SK-N-SH treated with all-trans-retinoic acid at 6 μM for 48 hours (cell line): ENCODE measurements around the gene SSC4D.

ENCODE experiments used
- ATAC-seq: fragments of 200-7000 bp; cut with Tn5 transposase; 3 replicates; pipeline ENCODE4 v1.9.1; 2020; ENCODE audit warnings: mild to moderate bottlenecking, moderate library complexity
- ARNTL ChIP-seq: fragments of 450-650 bp; formaldehyde crosslinking; IDR thresholded peaks from 2 replicates; pipeline ENCODE4 v1.5.0; 2020; ENCODE audit warnings: low read depth, mild to moderate bottlenecking, moderate library complexity, borderline replicate concordance
- CREB5 ChIP-seq: fragments of 250-450 bp; sonication (Bioruptor Pico); IDR thresholded peaks from 2 replicates; pipeline ENCODE4 v1.5.1; 2020; ENCODE audit warnings: low read depth, mild to moderate bottlenecking, moderate library complexity
- CSDC2 ChIP-seq: fragments of 250-450 bp; sonication (Bioruptor Pico); IDR thresholded peaks from 2 replicates; pipeline ENCODE4 v1.5.0; 2020; ENCODE audit warnings: mild to moderate bottlenecking, moderate library complexity
- CSRNP3 ChIP-seq: fragments of 250-450 bp; sonication (Bioruptor Pico); IDR thresholded peaks from 2 replicates; pipeline ENCODE4 v1.5.1; 2021; ENCODE audit warnings: mild to moderate bottlenecking, moderate library complexity
- ESRRG ChIP-seq: fragments of 250-450 bp; sonication (Bioruptor Pico); IDR thresholded peaks from 2 replicates; pipeline ENCODE4 v1.6.1; 2021; ENCODE audit warnings: mild to moderate bottlenecking
- GLIS3 ChIP-seq: fragments of 250-450 bp; sonication (Bioruptor Pico); IDR thresholded peaks from 2 replicates; pipeline ENCODE4 v1.5.0; 2020; ENCODE audit warnings: mild to moderate bottlenecking, moderate library complexity
- ISL1 ChIP-seq: fragments of 250-450 bp; sonication (Bioruptor Pico); IDR thresholded peaks from 2 replicates; pipeline ENCODE4 v2.1.2; 2022; ENCODE audit warnings: mild to moderate bottlenecking, moderate library complexity
- OSR1 ChIP-seq: fragments of 250-450 bp; sonication (Bioruptor Pico); IDR thresholded peaks from 2 replicates; pipeline ENCODE4 v1.8.0; 2022; ENCODE audit warnings: moderate library complexity, mild to moderate bottlenecking, inconsistent platforms
- PATZ1 ChIP-seq: fragments of 250-450 bp; sonication (Bioruptor Pico); IDR thresholded peaks from 2 replicates; pipeline ENCODE4 v1.8.0; 2020; ENCODE audit warnings: mild to moderate bottlenecking, moderate library complexity, borderline replicate concordance
- POU6F1 ChIP-seq: fragments of 250-450 bp; sonication (Bioruptor Pico); IDR thresholded peaks from 2 replicates; pipeline ENCODE4 v1.8.0; 2021; ENCODE audit warnings: low read depth, mild to moderate bottlenecking, moderate library complexity, borderline replicate concordance
- PPARA ChIP-seq: fragments of 250-450 bp; sonication (Bioruptor Pico); IDR thresholded peaks from 2 replicates; pipeline ENCODE4 v1.5.0; 2020; ENCODE audit warnings: mild to moderate bottlenecking, borderline replicate concordance
- RARB ChIP-seq: fragments of 250-450 bp; sonication (Bioruptor Pico); IDR thresholded peaks from 2 replicates; pipeline ENCODE4 v1.8.0; 2021; ENCODE audit warnings: mild to moderate bottlenecking, moderate library complexity
- SNAI2 ChIP-seq: fragments of 250-450 bp; sonication (Bioruptor Pico); IDR thresholded peaks from 2 replicates; pipeline ENCODE4 v1.5.0; 2020; ENCODE audit warnings: mild to moderate bottlenecking, moderate library complexity
- TCF4 ChIP-seq: fragments of 250-450 bp; sonication (Bioruptor Pico); IDR thresholded peaks from 2 replicates; pipeline ENCODE4 v1.8.0; 2021; ENCODE audit warnings: mild to moderate bottlenecking, moderate library complexity, borderline replicate concordance
- TOX ChIP-seq: fragments of 250-450 bp; sonication (Bioruptor Pico); IDR thresholded peaks from 2 replicates; pipeline ENCODE4 v1.8.0; 2021; ENCODE audit warnings: mild to moderate bottlenecking, moderate library complexity, borderline replicate concordance
- TSHZ2 ChIP-seq: fragments of 250-450 bp; sonication (Bioruptor Pico); IDR thresholded peaks from 2 replicates; pipeline ENCODE4 v1.5.0; 2020; ENCODE audit warnings: mild to moderate bottlenecking, moderate library complexity
- ZC3H10 ChIP-seq: fragments of 250-450 bp; sonication (Bioruptor Pico); IDR thresholded peaks from 2 replicates; pipeline ENCODE4 v1.5.1; 2021; ENCODE audit warnings: mild to moderate bottlenecking, moderate library complexity
- ZFP3 ChIP-seq: fragments of 250-450 bp; sonication (Bioruptor Pico); IDR thresholded peaks from 2 replicates; pipeline ENCODE4 v1.5.0; 2020; ENCODE audit warnings: mild to moderate bottlenecking, moderate library complexity
- ZNF70 ChIP-seq: fragments of 450-650 bp; formaldehyde crosslinking; IDR thresholded peaks from 2 replicates; pipeline ENCODE4 v1.5.0; 2020; ENCODE audit warnings: mild to moderate bottlenecking, moderate library complexity
- ZNF8 ChIP-seq: fragments of 450-650 bp; formaldehyde crosslinking; IDR thresholded peaks from 2 replicates; pipeline ENCODE4 v1.5.0; 2020; ENCODE audit warnings: mild to moderate bottlenecking, moderate library complexity

The SSC4D gene

GRCh38 chr7:76430211-76430610, 20.7 kb upstream of the SSC4D start:
- no peak for TF ChIP-seq SNAI2 (CRISPR knock-in tag)
- no peak for TF ChIP-seq CSRNP3 (CRISPR knock-in tag)
- no peak for TF ChIP-seq ZC3H10
- TF ChIP-seq OSR1 (CRISPR knock-in tag): no peak
- TF ChIP-seq CREB5: no peak
- no peak for TF ChIP-seq TOX (CRISPR knock-in tag)
- TF ChIP-seq GLIS3: no peak
- no peak for TF ChIP-seq CSDC2 (CRISPR knock-in tag)
- no peak for TF ChIP-seq ZNF70 (CRISPR knock-in tag)
- TF ChIP-seq PATZ1 (CRISPR knock-in tag): no peak
- no peak for TF ChIP-seq RARB (CRISPR knock-in tag)
- TF ChIP-seq ZNF8 (CRISPR knock-in tag): no peak
- no peak for TF ChIP-seq POU6F1 (CRISPR knock-in tag)
- TF ChIP-seq ESRRG (CRISPR knock-in tag): no peak
- no peak for TF ChIP-seq ISL1 (CRISPR knock-in tag)
- TF ChIP-seq ZFP3 (CRISPR knock-in tag): no peak
- TF ChIP-seq, all 23 proteins: peak for 0
- ATAC-seq: no peak

GRCh38 chr7:76428868-76429805, 19.6 kb upstream of the SSC4D start:
- peak; percentile 43 for ATAC-seq
- TF ChIP-seq OSR1 (CRISPR knock-in tag): no peak
- no peak for TF ChIP-seq ARNTL
- no peak for TF ChIP-seq PATZ1 (CRISPR knock-in tag)
- TF ChIP-seq ZC3H10: no peak
- no peak for TF ChIP-seq PPARA

- ATAC-seq: no peak
- TF ChIP-seq OSR1 (CRISPR knock-in tag) (no peak), ZNF8 (CRISPR knock-in tag) (no peak), TOX (CRISPR knock-in tag) (no peak), RARB (CRISPR knock-in tag) (no peak), TCF4 (CRISPR knock-in tag) (no peak), CSRNP3 (CRISPR knock-in tag) (no peak), CREB5 (no peak), GLIS3 (no peak), TSHZ2 (CRISPR knock-in tag) (no peak), ZNF70 (CRISPR knock-in tag) (no peak), CSDC2 (CRISPR knock-in tag) (no peak), ESRRG (CRISPR knock-in tag) (no peak), ARNTL (no peak)
Measured at GRCh38 chr7:76428149-76428823, 18.8 kb upstream of the SSC4D start.
